HG03175 (cell line): ENCODE results near the gene PRDM16.

ENCODE experiments used
- ATAC-seq: cut with Tn5 transposase; IDR thresholded peaks from one replicate; pipeline ENCODE4 v1.9.1; 2021; ENCODE audit warnings: mild to moderate bottlenecking, moderate library complexity; ENCODE audit not compliant: unreplicated experiment

PRDM16 gene

GRCh38 chr1:3312898-3313575 is 244.0 kb downstream of the PRDM16 start:
- no peak for ATAC-seq

GRCh38 chr1:3313576-3313950 is 244.6 kb downstream of the PRDM16 start:
- ATAC-seq, result no peak

- ATAC-seq, result no peak
Observed at GRCh38 chr1:3314491-3315381, 245.7 kb downstream of the PRDM16 start.

GRCh38 chr1:3315399-3316339 is 246.7 kb downstream of the PRDM16 start:
- no peak for ATAC-seq

GRCh38 chr1:3316340-3316943 is 247.4 kb downstream of the PRDM16 start:
- ATAC-seq, result no peak

GRCh38 chr1:3317456-3317855 is 248.5 kb downstream of the PRDM16 start:
- no peak for ATAC-seq

- no peak for ATAC-seq
Observed at GRCh38 chr1:3318329-3318728, 249.3 kb downstream of the PRDM16 start.

GRCh38 chr1:3319874-3320245 is 250.9 kb downstream of the PRDM16 start:
- peak; percentile 42 for ATAC-seq

GRCh38 chr1:3320246-3321152 is 251.5 kb downstream of the PRDM16 start:
- ATAC-seq, result no peak

- ATAC-seq, result no peak
Observed at GRCh38 chr1:3321559-3322449, 252.8 kb downstream of the PRDM16 start.

GRCh38 chr1:3322450-3323020 is 253.5 kb downstream of the PRDM16 start:
- ATAC-seq, result no peak

GRCh38 chr1:3323021-3323795 is 254.2 kb downstream of the PRDM16 start:
- no peak for ATAC-seq

GRCh38 chr1:3323796-3324703 is 255.0 kb downstream of the PRDM16 start:
- no peak for ATAC-seq

- no peak for ATAC-seq
Observed at GRCh38 chr1:3324704-3325535, 255.9 kb downstream of the PRDM16 start.

GRCh38 chr1:3326516-3327388 is 257.7 kb downstream of the PRDM16 start:
- ATAC-seq, result no peak
